Measurements from ENCODE around the gene ADGRL3. TPM values are rescaled to one million over a fixed set of nuclear protein-coding genes. Genes with fewer than 3 reads are reported as not detected.

The ADGRL3 gene
- total RNA-seq, 1 donor from 2014 or later = 0.12 TPM

DNA sequence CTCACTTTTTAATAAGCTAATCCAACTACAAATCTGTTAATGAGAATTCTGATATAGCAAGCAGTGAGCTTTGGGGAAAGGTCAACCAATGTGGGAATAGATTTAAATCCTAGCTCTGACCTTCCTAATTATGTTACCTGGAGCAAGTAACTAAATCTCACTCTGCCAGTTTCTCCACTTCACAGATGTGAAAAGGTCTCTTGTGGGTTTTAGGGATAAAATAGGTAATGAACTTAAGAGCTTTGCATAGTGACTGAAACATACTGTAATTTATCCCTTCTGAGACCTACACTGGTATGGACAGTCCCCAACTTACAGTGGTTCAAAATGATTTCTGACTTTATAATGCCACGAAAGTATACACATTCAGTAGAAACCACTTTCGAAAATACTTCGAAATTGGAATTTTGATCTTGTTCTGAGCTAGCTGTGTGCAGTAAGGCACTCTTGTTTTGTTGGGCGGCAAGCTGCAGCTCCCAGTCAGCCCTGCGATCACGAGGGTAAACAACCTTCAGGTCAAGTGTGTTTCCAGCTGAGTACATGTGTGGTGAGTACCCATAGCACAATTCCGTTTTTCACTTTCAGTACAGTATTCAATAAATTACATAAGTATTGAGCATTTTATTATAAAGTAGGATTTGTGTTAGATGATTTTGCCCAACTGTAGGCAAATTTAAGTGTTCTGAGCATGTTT is 93.7 kb downstream of the ADGRL3 start:
- H3K4me3 ChIP-seq (ENCODE audit: low read depth, low read length) = no peak overlapping the region
- DNase-seq (ENCODE audit: low read depth) = no peak
- TF ChIP-seq CTCF (conservative IDR thresholded peaks at IDR 0.05; ENCODE audit: low read depth, low read length) = no peak

GRCh38 chr4:61294936-61295335 is 94.8 kb downstream of the ADGRL3 start:
- no peak for TF ChIP-seq CTCF (conservative IDR thresholded peaks at IDR 0.05; ENCODE audit: low read depth, low read length)
- H3K4me3 ChIP-seq (ENCODE audit: low read depth, low read length) = no peak overlapping the region

GRCh38 chr4:61296144-61296543 is 96.0 kb downstream of the ADGRL3 start:
- TF ChIP-seq CTCF (conservative IDR thresholded peaks at IDR 0.05; ENCODE audit: low read depth, low read length) = no peak
- no peak for DNase-seq (ENCODE audit: low read depth)
- no peak overlapping the region for H3K4me3 ChIP-seq (ENCODE audit: low read depth, low read length)

More at GRCh38 chr4:61294936-61295335, 94.8 kb downstream of the ADGRL3 start:
- no peak for DNase-seq (ENCODE audit: low read depth)

GRCh38 chr4:61298178-61298740 is 98.1 kb downstream of the ADGRL3 start:
- H3K4me3 ChIP-seq (ENCODE audit: low read depth, low read length) = no peak overlapping the region
- TF ChIP-seq CTCF (conservative IDR thresholded peaks at IDR 0.05; ENCODE audit: low read depth, low read length) = no peak
- DNase-seq (ENCODE audit: low read depth) = no peak

DNA sequence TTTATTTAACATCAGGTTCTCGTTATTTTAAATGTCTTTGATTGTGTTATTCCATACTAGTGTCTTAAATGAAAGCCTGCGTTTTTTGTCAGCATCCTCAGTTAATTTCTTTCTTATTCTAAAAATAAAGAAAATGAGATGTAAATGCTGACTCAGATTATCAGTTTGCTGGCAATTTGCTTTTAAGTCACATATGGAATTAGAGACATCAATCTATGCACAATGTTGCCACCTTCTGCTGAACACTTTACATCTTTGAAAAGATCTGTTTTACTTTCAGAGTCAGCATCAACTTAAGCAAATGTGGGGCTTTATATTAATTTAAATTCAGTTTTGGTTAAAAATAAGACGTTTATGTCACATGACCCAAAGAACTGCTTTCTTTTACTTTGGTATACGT is 99.2 kb downstream of the ADGRL3 start:
- H3K4me3 ChIP-seq (ENCODE audit: low read depth, low read length) = no peak overlapping the region
- DNase-seq (ENCODE audit: low read depth) = no peak
- TF ChIP-seq CTCF (conservative IDR thresholded peaks at IDR 0.05; ENCODE audit: low read depth, low read length) = no peak

DNA sequence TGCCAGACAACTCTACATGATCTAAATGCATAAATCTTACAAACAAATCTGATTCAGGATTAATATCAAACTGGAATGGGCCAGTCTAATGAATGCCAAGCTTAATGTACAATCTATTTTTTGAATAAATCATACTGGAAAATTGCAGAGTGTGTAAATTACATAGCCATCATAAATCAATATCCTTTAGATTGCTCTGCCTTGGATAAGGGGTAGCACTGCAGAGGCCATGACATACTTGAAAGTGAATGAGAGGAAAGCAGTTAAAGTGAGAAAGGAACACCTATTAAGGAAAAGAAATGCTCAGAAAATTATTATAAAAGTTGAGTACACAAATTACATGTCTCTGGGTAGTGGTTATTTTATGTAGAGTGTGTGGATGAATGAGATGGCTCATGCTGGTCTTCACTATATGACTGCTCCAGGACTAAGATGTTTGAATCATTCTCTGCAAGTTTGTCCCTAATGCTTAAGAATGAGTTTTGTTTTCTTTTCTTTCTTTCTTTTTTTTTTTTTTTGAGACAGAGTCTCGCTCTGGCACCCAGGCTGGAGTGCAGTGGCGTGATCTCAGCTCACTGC is 100.2 kb downstream of the ADGRL3 start:
- DNase-seq (ENCODE audit: low read depth) = no peak
- TF ChIP-seq CTCF (conservative IDR thresholded peaks at IDR 0.05; ENCODE audit: low read depth, low read length) = no peak
- no peak overlapping the region for H3K4me3 ChIP-seq (ENCODE audit: low read depth, low read length)

Data from epithelial cell of proximal tubule (primary cell).